ENCODE results near the gene KAZN. TPM values are rescaled to one million over a fixed set of nuclear protein-coding genes. Genes with fewer than 3 reads are reported as not detected.

KAZN gene
- total and polyA plus RNA-seq, 2 of the 8 experiments (the other 6 are each of a cell fraction or from before 2014, with no cell fraction given) = 3.7 to 11.8 TPM

DNA sequence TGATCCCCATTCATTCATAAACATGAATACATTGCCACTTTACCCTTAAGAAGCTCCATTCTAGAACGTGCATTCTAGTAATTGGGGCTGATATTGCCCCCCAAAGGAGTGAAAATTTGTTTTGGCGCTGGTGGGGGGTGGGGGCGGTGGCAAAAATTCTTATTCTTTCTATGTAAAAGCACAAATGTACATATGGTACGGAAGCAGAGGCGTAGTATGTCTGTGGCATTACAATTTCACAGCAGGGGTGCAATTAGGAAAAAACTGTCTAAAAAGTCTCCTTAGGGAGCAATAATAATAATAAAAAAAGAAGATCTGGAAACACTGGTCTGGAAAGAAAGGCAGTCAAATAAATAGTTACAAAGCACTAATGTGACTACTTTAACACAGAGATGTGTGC lies 514.7 kb downstream of the KAZN start:
- no peak overlapping the region for H4K5ac ChIP-seq (ENCODE audit: insufficient read length, low read depth, low read length)

More for the DNA sequence above, 514.7 kb downstream of the KAZN start:
- Histone ChIP-seq H3K27ac (ENCODE audit: low read depth, low read length) (no peak overlapping the region), H2AFZ (ENCODE audit: low read length) (no peak overlapping the region), H3K79me1 (ENCODE audit: low read depth, low read length) (no peaks in the 10 kb centered on the region), H2AK5ac (ENCODE audit: low read depth, low read length) (no peak overlapping the region), H3K23ac (ENCODE audit: insufficient read length) (no peak overlapping the region), H3K56ac (replicated peaks; ENCODE audit: insufficient read length, low read depth, low read length) (no peak overlapping the region), H4K91ac (replicated peaks; ENCODE audit: insufficient read length, low read length) (no peak overlapping the region), H2BK20ac (ENCODE audit: low read length) (no peak overlapping the region), H3K4me2 (ENCODE audit: insufficient read depth in 1 of 2, low read depth in 2 of 2, low read length in 2 of 2) (no peak overlapping the region), H4K8ac (ENCODE audit: extremely low read depth, insufficient read depth, low read length) (no peak overlapping the region), H3K36me3 (ENCODE audit: control insufficient read depth in 2 of 4, insufficient read depth in 4 of 4, low read length in 3 of 4) (peaks cover 0 to 3% (median 0%) of the 10 kb centered on the region in 4 experiments; a peak in 1 of 8 replicates), H3K4me3 (ENCODE audit: extremely low read depth in 1 of 4, insufficient read depth in 2 of 4, low read depth in 3 of 4, low read length in 4 of 4) (no peak overlapping the region), H2BK12ac (ENCODE audit: low read depth, low read length) (no peak overlapping the region), H4K20me1 (replicated peaks in 1 of 2; ENCODE audit: control insufficient read depth in 1 of 2, insufficient read depth in 2 of 2, low read length in 2 of 2) (peaks cover 0 to 2% of the 10 kb centered on the region in 2 experiments), H3K9ac (replicated peaks in 1 of 4; ENCODE audit: extremely low read depth in 1 of 4, low read depth in 3 of 4, low read length in 3 of 4) (no peak overlapping the region), H3K4ac (replicated peaks; ENCODE audit: insufficient read length, low read depth, low read length) (no peak overlapping the region), H2BK15ac (ENCODE audit: low read length) (no peak overlapping the region), H3K18ac (ENCODE audit: extremely low read depth, low read length) (no peak overlapping the region), H3K4me1 (replicated peaks in 1 of 4; ENCODE audit: control insufficient read depth in 3 of 4, insufficient read depth in 4 of 4, low read length in 3 of 4) (peaks cover 10 to 28% (median 14%) of the 10 kb centered on the region in 4 experiments), H3K14ac (ENCODE audit: insufficient read length) (no peak overlapping the region), H3K27me3 (replicated peaks in 1 of 4; ENCODE audit: control insufficient read depth in 3 of 4, extremely low read depth in 1 of 4, insufficient read depth in 3 of 4, low read length in 3 of 4) (no peaks in the 10 kb centered on the region; a peak in 1 of 7 replicates), H3K79me2 (ENCODE audit: control insufficient read depth in 1 of 2, insufficient read depth in 2 of 2, low read length in 2 of 2) (no peaks in the 10 kb centered on the region), H3K9me3 (ENCODE audit: insufficient read depth in 2 of 2, low read depth in 1 of 2, low read length in 1 of 2) (no peaks in the 10 kb centered on the region), H2BK5ac (ENCODE audit: low read depth, low read length) (no peak overlapping the region), H2BK120ac (replicated peaks; ENCODE audit: low read depth, low read length) (no peak overlapping the region), H3K23me2 (ENCODE audit: low read depth, low read length) (peaks cover 9% of the 10 kb centered on the region; the same call in 1 of the 2 replicates)
- CTCF ChIA-PET (ENCODE audit: partially characterized antibody) = interaction anchor here (0.7 to 2.9 kb wide), 7 partner anchors 14 to 514 kb away, joined by 3 to 21 read pairs (median 6); partner anchors contain the start of gene KAZN
- TF ChIP-seq FOSL1 (IDR thresholded peaks at IDR 0.05; ENCODE audit: insufficient read depth, low read depth, low read length) (no peak), ZNF274 (IDR thresholded peaks at IDR 0.05; ENCODE audit: borderline replicate concordance, extremely low read depth, low read length) (no peak), USF2 (IDR thresholded peaks at IDR 0.05; ENCODE audit: low read length) (no peak), SAP30 (IDR thresholded peaks at IDR 0.05; ENCODE audit: insufficient read depth, insufficient replicate concordance, low read length) (no peak), BACH1 (IDR thresholded peaks at IDR 0.05; ENCODE audit: low read length) (no peak), PHF8 (conservative IDR thresholded peaks at IDR 0.05; ENCODE audit: low read depth, low read length) (no peak), GTF2F1 (IDR thresholded peaks at IDR 0.05; ENCODE audit: borderline replicate concordance, low read depth, low read length) (no peak)
- TF ChIP-seq, protein P1, sequence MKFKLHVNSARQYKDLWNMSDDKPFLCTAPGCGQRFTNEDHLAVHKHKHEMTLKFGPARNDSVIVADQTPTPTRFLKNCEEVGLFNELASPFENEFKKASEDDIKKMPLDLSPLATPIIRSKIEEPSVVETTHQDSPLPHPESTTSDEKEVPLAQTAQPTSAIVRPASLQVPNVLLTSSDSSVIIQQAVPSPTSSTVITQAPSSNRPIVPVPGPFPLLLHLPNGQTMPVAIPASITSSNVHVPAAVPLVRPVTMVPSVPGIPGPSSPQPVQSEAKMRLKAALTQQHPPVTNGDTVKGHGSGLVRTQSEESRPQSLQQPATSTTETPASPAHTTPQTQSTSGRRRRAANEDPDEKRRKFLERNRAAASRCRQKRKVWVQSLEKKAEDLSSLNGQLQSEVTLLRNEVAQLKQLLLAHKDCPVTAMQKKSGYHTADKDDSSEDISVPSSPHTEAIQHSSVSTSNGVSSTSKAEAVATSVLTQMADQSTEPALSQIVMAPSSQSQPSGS (IDR thresholded peaks at IDR 0.05; ENCODE audit: low read length) = no peak
- POLR2A ChIA-PET (ENCODE audit: partially characterized antibody) = no interaction called here
- WGBS, 2 experiments (ENCODE audit: extremely low coverage in 1 of 2, insufficient coverage in 1 of 2, insufficient read length in 1 of 2, insufficient replicate concordance in 2 of 2, low coverage in 1 of 2, low lambda C conversion rate in 2 of 2, missing lambda C conversion rate in 1 of 2) = 78% methylated on average over 5 of the region's 5 CpGs; no CpG with 5 or more reads in 1 of the 2 experiments
- no peak for FAIRE-seq
- DNase-seq (ENCODE audit: low read depth in 1 of 2, low spot score in 2 of 2) = no peak
